Spinal cord (tissue), 10 donors: Measurements from ENCODE around the gene REEP1. TPM values are rescaled to one million over a fixed set of nuclear protein-coding genes. Genes with fewer than 3 reads are reported as not detected.
"Not testable (repeated sequence)": the region's sequence is repeated elsewhere in the genome, so short reads cannot be mapped to it uniquely, and the experiment has no call there.

Experiments used
- DNase-seq, 6 donors: peaks; one replicate each; pipeline versions ENCODE4 v3.0.0 to v3.0.0-alpha.2; 2013 to 2015; ENCODE audit warnings: low spot score in 6 of 6, low read depth in 4 of 6
- H3K27ac ChIP-seq: one replicate; pipeline ENCODE4 v1.5.1; 2013; ENCODE audit warnings: low read depth, low read length, control low read depth
- H3K27me3 ChIP-seq: one replicate; pipeline ENCODE4 v1.6.1; 2013; ENCODE audit warnings: low read length; ENCODE audit not compliant: control insufficient read depth, insufficient read depth
- H3K36me3 ChIP-seq: one replicate; pipeline ENCODE4 v1.6.1; 2013; ENCODE audit warnings: low read length; ENCODE audit not compliant: control insufficient read depth, insufficient read depth
- H3K4me1 ChIP-seq: one replicate; pipeline ENCODE4 v1.6.1; 2013; ENCODE audit warnings: low read length; ENCODE audit not compliant: control insufficient read depth, insufficient read depth
- H3K4me3 ChIP-seq: one replicate; pipeline ENCODE4 v1.5.1; 2013; ENCODE audit warnings: low read depth, low read length, control low read depth
- H3K9me3 ChIP-seq: one replicate; pipeline ENCODE4 v1.6.1; 2013; ENCODE audit warnings: low read length; ENCODE audit not compliant: control insufficient read depth, insufficient read depth
- WGBS: methylation state at CpG from one replicate; pipeline ENCODE4 v1.1.5; 2013; ENCODE audit warnings: missing lambda C conversion rate; ENCODE audit not compliant: insufficient coverage; 5-methylcytosine and 5-hydroxymethylcytosine counted together
- polyA plus RNA-seq, 2 donors: library from polyadenylated mRNA; unstranded; fragments of 120-200 nt; gene quantifications; one replicate each; pipeline ENCODE4 v1.2.1, GENCODE V29; 2013; ENCODE audit not compliant: insufficient read length in 2 of 2
- total RNA-seq, 2 donors: library from RNA; depleted of rRNA in 1 of 2; stranded (reverse); fragments of 120-200 nt in 1 of 2; fragments of >200 nt in 1 of 2; gene quantifications; one replicate each; pipeline versions ENCODE4 v1.2.3 to v1.2.4, GENCODE V29; 2013 to 2014
- donor health status: healthy.

REEP1 gene
- total and polyA plus RNA-seq, 4 donors = 61.9 to 123 (median 114) TPM

GRCh38 chr2:86202336-86202692 is 135.1 kb downstream of the REEP1 start:
- no peak overlapping the region for H3K4me3 ChIP-seq
- no peaks in the 10 kb centered on the region for H3K9me3 ChIP-seq
- no peak for DNase-seq
- H3K27me3 ChIP-seq = no peaks in the 10 kb centered on the region
- peaks cover 10% of the 10 kb centered on the region for H3K36me3 ChIP-seq
- H3K27ac ChIP-seq = peak overlapping the region; percentile 37
- H3K4me1 ChIP-seq = peaks cover 8% of the 10 kb centered on the region
- WGBS = 78% methylated on average over 2 of the region's 2 CpGs

DNA sequence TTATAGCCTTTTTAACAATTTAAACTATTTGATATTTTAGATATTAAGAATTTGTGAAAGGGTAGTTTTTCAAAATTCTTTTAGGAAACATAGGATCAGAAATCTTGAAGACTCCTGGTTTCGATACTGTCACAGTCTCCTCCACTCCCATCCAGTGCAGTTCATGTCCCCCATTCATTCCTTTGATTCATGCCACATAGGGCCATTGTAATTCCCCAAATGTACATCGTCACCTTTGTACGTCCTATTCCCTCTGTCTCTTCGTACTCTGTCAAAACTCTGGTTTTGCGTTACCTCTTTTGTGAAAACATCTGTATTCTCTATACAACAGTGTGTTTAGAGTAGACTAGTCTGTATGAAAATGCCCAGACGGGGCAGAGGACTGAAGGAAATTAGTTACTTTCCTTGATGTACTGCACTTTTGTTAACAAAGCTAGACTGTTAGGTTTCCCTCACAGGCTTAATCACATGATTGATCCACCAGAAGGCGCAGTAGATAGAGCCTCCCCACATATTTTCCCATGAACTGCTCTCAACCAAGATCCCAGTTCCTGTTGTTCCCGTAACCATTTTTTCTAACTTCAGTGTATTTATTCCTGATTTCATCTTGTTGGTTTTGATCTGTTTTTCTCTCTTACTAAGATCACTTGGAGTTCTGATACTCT is 135.6 kb downstream of the REEP1 start:
- H3K4me1 ChIP-seq = peaks cover 8% of the 10 kb centered on the region
- DNase-seq = peak in 2 of 6 donors; percentile 55 to 63
- no peaks in the 10 kb centered on the region for H3K27me3 ChIP-seq
- H3K9me3 ChIP-seq = no peaks in the 10 kb centered on the region
- peaks cover 7% of the 10 kb centered on the region for H3K36me3 ChIP-seq
- 28% methylated on average over 2 of the region's 8 CpGs for WGBS
- H3K27ac ChIP-seq = peak overlapping the region; percentile 37
- no peak overlapping the region for H3K4me3 ChIP-seq

GRCh38 chr2:86200564-86200963 is 136.9 kb downstream of the REEP1 start:
- not testable (repeated sequence) for H3K4me3 ChIP-seq, H3K9me3 ChIP-seq, H3K27me3 ChIP-seq, DNase-seq, H3K27ac ChIP-seq, H3K36me3 ChIP-seq
- no CpG with 5 or more reads among the region's 11 CpGs for WGBS
- peaks cover 15% of the 10 kb centered on the region for H3K4me1 ChIP-seq

DNA sequence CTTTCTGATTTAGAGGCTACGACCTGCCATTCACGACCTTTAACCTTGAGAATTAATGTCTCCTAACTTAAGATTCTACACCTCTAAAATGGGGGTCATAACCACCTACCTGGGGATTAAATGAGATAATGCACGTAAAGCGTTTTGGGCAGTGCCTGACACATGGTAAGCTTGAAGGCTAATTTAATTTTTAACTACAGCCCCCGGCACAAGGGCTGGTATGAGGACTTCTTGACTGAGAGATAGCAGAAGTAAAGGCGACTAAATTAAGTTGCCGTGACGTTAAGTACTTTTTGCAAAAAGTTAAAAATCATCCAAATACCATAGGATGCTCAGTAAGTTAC is 137.6 kb downstream of the REEP1 start:
- no peaks in the 10 kb centered on the region for H3K9me3 ChIP-seq
- 0% methylated on average over 2 of the region's 8 CpGs for WGBS
- peaks cover 2% of the 10 kb centered on the region for H3K36me3 ChIP-seq
- peak overlapping the region; percentile 86 for H3K4me3 ChIP-seq
- H3K4me1 ChIP-seq = peaks cover 15% of the 10 kb centered on the region
- H3K27me3 ChIP-seq = no peaks in the 10 kb centered on the region
- H3K27ac ChIP-seq = peak overlapping the region; percentile 54
- no peak for DNase-seq

DNA sequence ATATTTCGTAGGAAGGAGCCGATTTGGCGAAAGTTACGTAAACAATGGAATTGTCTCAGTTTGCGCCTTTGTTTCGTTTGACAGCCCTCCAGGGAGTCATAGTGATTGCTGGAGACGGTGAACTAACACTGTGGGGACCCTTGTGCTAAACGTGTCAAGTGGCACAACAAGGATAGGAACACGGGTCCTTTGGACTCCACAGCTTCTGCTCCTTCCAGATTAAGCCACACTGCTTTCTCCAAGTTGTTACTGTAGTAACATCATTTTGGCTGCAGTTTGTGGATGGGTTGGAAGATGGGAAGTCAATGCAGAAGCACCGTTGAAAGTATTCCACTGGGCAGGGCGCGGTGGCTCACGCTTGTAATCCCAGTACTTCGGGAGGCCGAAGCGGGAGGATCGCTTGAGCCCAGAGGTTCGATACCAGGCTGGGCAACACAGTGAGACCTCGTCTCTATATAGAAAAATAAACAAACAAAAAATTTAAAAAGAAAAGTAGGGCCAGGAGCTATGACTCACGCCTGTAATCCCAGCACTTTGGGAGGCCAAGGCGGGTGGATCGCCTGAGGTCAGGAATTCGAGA is 141.5 kb downstream of the REEP1 start:
- WGBS = 27% methylated on average over 14 of the region's 23 CpGs
- Histone ChIP-seq H3K27me3 (no peaks in the 10 kb centered on the region), H3K4me3 (peak overlapping the region; percentile 100), H3K4me1 (peaks cover 29% of the 10 kb centered on the region), H3K27ac (peak overlapping the region; percentile 100), H3K36me3 (peaks cover 2% of the 10 kb centered on the region), H3K9me3 (no peaks in the 10 kb centered on the region)
- DNase-seq = no peak

DNA sequence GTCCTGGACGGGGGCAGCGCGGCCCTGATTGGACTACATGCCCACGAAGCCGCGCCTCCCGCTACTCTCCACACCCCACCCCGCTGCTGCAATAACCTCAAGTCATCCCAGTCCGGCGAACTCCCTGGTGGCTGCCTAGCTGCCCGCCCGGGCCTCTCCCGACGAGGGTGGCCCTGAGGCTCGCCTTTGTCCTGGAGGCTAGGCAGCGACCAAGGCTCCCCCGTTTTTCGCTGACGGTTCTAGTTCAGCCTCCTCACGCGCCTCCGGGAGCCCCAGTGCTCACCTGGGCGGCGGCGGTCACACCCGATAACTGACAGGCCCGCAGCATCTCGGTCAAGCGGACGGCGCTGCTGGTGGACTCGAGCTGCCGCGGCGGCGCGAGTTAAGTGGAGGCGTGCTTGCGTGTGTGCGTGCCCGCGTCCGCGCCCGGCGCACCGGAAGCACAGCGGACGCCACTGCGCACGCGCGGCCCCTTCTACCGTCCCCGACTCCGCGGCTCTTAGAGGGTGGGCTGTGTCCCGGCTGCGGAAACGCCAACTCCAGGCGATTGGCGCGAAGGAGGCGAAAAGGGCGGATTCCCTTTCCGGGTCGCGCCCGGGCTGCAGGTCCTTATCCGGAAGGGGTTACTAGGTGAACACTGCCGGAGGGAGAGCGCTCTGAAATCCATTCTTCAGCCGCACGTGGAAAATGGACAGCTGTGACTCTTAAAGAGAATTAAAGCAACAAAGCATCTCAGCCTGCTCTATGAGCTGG is 142.2 kb downstream of the REEP1 start, which contains the start of gene IMMT:
IMMT (minus strand) TSS at position 408 of the 753 bp plus-strand sequence; CDS start at position 328, 80 bp downstream.
- H3K9me3 ChIP-seq = no peaks in the 10 kb centered on the region
- H3K4me1 ChIP-seq = peaks cover 33% of the 10 kb centered on the region
- peak; percentile 89 to 99 (median 94) for DNase-seq
- no peaks in the 10 kb centered on the region for H3K27me3 ChIP-seq
- H3K36me3 ChIP-seq = peaks cover 8% of the 10 kb centered on the region
- peak within 1 kb of the TSS; percentile 100 for H3K27ac ChIP-seq
- H3K4me3 ChIP-seq = peak within 1 kb of the TSS; percentile 100
- under 1% methylated on average over 74 of the region's 74 CpGs for WGBS

DNA sequence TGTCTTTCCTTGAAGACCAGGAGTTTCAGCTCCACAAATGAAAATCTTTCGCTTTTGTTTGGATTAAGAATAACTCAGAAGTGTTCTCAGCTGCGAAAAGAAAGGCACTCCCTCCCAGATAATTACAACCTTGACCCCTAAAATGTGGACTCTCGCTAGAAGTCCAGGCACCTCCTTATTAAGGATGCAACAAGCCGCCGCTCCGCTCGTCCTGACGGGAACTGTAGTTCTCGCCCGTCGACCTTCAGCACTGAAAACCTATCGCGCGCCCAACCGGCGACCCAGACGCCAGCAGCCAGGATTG is 142.7 kb downstream of the REEP1 start:
- Histone ChIP-seq H3K27ac (peak overlapping the region; percentile 100), H3K36me3 (peaks cover 8% of the 10 kb centered on the region), H3K4me3 (peak overlapping the region; percentile 100), H3K4me1 (peaks cover 33% of the 10 kb centered on the region), H3K9me3 (no peaks in the 10 kb centered on the region), H3K27me3 (no peaks in the 10 kb centered on the region)
- WGBS = under 1% methylated on average over 17 of the region's 17 CpGs
- DNase-seq = peak in 1 of 6 donors; percentile 89

GRCh38 chr2:86193901-86194567 is 143.4 kb downstream of the REEP1 start:
- H3K4me1 ChIP-seq = peaks cover 31% of the 10 kb centered on the region

DNA sequence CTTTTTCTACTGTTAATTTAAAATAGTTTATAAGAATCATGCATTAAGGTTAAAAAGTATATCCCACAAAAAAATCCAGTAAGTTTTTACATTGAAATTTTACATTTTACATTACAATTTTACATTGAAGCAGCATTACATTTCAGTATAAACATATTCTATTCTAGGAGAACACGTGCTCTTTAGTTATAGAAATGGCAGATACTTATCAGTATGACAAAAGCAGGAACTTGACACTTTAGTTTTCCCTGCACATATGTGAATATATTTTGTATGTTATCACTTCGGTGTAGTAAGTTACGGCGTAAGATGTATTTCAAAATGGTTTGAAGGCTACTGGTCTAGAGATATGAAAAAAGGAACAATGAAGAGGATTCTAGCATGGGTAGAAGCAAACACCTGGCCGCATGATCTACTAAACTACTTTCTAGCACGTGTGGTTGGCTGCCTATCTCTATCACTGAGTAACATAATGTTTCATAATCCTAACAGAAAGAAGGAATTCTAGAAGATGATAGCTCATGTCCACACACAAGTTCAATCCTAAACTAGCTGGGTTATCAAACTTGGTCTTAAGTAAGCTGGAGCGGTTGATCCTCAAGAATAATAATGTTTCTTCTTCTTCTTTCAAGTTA is 147.5 kb downstream of the REEP1 start:
- 92% methylated on average over 4 of the region's 7 CpGs for WGBS
- H3K27ac ChIP-seq = no peak overlapping the region
- no peaks in the 10 kb centered on the region for H3K27me3 ChIP-seq
- H3K4me3 ChIP-seq = no peak overlapping the region
- H3K9me3 ChIP-seq = no peaks in the 10 kb centered on the region
- peaks cover 9% of the 10 kb centered on the region for H3K36me3 ChIP-seq
- DNase-seq = no peak
- peaks cover 18% of the 10 kb centered on the region for H3K4me1 ChIP-seq

More at GRCh38 chr2:86193901-86194567, 143.4 kb downstream of the REEP1 start:
- DNase-seq = no peak
- no peaks in the 10 kb centered on the region for H3K9me3 ChIP-seq
- peak overlapping the region; percentile 100 for H3K27ac ChIP-seq
- peaks cover 8% of the 10 kb centered on the region for H3K36me3 ChIP-seq
- H3K4me3 ChIP-seq = peak overlapping the region; percentile 100
- no peaks in the 10 kb centered on the region for H3K27me3 ChIP-seq
- WGBS = 73% methylated on average over 7 of the region's 7 CpGs
